AG04450 (cell line): ENCODE measurements around the gene IL1F10. TPM values are rescaled to one million over a fixed set of nuclear protein-coding genes. Genes with fewer than 3 reads are reported as not detected.

Experiments used
- CTCF ChIA-PET: fragments of 300-600, 350-600 bp; formaldehyde crosslinking; extraction: SDS; loops from one replicate; lab custom pipeline; 2022; ENCODE audit warnings: antibody characterized with exemption, inconsistent platforms; lab: Charles Lee
- POLR2A ChIA-PET: fragments of 350-600 bp; formaldehyde crosslinking; extraction: SDS; loops from one replicate; lab custom pipeline; 2021; ENCODE audit warnings: antibody characterized with exemption, inconsistent platforms; lab: Yijun Ruan, JAX
- DNase-seq: peaks from one replicate; pipeline ENCODE4 v3.0.0-alpha.2; 2011; ENCODE audit warnings: low read depth, low spot score
- H3K27ac ChIP-seq: one replicate; pipeline ENCODE4 v1.5.1; 2012; ENCODE audit warnings: low read depth, low read length, control low read depth
- H3K27me3 ChIP-seq: one replicate; pipeline ENCODE4 v1.6.0; 2012; ENCODE audit warnings: low read length; ENCODE audit not compliant: control insufficient read depth, insufficient read depth
- H3K4me3 ChIP-seq: 2 replicates; pipeline ENCODE4 v1.5.1; 2011; ENCODE audit warnings: mild to moderate bottlenecking, low read depth, low read length, control low read depth
- H3K9me3 ChIP-seq: 2 replicates; pipeline ENCODE4 v1.5.1; 2012; ENCODE audit warnings: low read length; ENCODE audit not compliant: control insufficient read depth, insufficient read depth
- polyA plus RNA-seq: library from polyadenylated mRNA; depleted of rRNA; stranded (reverse); fragments of >200 nt; gene quantifications from 2 replicates; pipeline ENCODE4 v1.2.3, GENCODE V29; 2011
- TF ChIP-seq, protein P1 (sequence below): IDR thresholded peaks from 2 replicates; pipeline ENCODE4 v1.5.1; 2011; ENCODE audit warnings: low read depth, low read length, control low read depth, inconsistent platforms

IL1F10 gene
- polyA plus RNA-seq, 1 experiment = not detected

DNA sequence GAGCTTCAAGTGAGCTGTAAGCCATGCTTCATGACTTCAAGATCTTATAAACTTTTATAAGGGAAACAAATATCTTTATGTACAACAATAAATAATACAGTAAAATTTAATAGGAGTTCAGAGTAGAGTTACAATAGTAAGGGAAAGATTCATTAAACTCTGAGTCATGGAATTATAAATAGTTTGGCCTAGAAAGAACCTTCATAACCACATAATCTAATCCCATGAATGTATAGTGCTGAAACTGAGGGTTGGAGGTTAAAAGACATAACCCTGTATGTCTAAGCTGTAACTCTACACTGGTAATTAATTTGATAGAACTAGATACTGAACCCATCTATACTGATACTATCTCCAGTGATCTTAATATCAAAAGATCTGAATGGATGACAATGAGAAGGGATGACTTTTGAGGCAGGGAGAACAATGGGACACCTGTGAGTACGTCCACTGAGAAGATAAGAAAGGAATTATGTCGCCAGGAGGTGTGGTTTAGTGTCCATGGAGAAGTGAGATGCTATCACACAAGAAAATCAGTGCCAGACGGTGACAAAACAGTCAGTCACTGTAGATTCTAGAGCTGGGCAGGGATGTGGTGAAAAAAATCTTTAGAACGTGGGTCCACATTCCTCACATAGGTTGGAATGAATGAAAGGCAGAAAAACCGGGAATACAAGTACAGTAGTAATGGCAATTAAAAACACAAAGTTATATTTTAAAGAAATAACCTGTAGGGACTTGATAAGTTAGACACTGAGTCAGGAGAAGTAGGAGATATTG lies 1.1 kb downstream of the IL1F10 start:
- POLR2A ChIA-PET = no interaction called here
- no peaks in the 10 kb centered on the region for H3K9me3 ChIP-seq
- CTCF ChIA-PET = interaction anchor here (1.2 kb wide), 1 partner anchor 11 kb away, joined by 4 read pairs; no protein-coding TSS in a partner anchor

DNA sequence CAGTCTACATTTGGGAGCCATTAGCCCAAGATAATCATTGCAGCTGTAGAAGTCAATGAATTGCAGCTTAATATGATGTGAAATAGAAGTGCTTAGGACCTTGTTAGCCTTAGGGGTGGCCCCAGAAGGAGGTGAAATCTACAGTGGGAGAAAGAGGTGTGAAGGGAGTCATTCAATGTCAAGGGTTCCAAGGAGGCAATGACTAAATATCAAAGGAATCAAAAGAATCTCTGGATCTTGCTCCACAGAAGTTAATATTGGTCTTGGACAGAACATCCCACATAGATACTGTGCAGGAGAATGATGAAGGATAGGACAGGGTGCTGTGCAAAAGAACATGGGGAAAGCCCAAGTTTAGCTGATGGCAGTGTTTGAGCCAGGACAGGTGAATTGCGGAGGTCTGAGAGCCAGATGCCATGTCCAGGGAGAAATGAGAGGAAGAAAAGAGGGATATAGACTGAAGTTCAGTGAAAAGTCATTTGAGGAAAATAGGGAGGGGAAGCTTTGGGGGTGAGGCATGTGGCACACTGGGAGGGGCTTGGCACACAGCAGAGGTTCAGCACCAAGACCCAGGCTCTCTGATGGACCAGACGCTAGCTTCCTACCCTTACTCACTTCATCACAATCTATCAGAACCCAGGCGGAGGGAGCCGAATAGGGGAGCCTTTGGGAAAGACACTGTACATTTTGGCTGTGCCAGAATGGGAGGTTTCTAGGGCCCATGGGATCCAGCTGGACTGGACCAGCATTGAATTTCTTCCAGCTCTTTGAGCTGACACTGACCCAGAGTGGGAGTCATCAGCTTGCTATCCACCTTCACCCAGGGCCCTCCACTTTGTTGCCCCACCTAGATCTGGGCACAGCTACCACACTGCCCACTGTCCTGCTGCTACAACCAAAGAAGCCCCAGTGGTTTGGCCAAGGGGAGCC lies 2.2 kb downstream of the IL1F10 start:
- no peak overlapping the region for H3K27ac ChIP-seq
- DNase-seq = no peak
- no peak overlapping the region for H3K4me3 ChIP-seq
- H3K9me3 ChIP-seq = no peaks in the 10 kb centered on the region
- H3K27me3 ChIP-seq = peaks cover 15% of the 10 kb centered on the region
- CTCF ChIA-PET = interaction anchor here (1.2 kb wide), 1 partner anchor 10 kb away, joined by 4 read pairs; no protein-coding TSS in a partner anchor
- TF ChIP-seq, protein P1, sequence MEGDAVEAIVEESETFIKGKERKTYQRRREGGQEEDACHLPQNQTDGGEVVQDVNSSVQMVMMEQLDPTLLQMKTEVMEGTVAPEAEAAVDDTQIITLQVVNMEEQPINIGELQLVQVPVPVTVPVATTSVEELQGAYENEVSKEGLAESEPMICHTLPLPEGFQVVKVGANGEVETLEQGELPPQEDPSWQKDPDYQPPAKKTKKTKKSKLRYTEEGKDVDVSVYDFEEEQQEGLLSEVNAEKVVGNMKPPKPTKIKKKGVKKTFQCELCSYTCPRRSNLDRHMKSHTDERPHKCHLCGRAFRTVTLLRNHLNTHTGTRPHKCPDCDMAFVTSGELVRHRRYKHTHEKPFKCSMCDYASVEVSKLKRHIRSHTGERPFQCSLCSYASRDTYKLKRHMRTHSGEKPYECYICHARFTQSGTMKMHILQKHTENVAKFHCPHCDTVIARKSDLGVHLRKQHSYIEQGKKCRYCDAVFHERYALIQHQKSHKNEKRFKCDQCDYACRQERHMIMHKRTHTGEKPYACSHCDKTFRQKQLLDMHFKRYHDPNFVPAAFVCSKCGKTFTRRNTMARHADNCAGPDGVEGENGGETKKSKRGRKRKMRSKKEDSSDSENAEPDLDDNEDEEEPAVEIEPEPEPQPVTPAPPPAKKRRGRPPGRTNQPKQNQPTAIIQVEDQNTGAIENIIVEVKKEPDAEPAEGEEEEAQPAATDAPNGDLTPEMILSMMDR = no peak
- POLR2A ChIA-PET = no interaction called here

More for the DNA sequence above, 1.1 kb downstream of the IL1F10 start:
- DNase-seq = no peak
- Histone ChIP-seq H3K27me3 (peaks cover 15% of the 10 kb centered on the region), H3K4me3 (no peak overlapping the region), H3K27ac (no peak overlapping the region)
- TF ChIP-seq, protein P1 = no peak

DNA sequence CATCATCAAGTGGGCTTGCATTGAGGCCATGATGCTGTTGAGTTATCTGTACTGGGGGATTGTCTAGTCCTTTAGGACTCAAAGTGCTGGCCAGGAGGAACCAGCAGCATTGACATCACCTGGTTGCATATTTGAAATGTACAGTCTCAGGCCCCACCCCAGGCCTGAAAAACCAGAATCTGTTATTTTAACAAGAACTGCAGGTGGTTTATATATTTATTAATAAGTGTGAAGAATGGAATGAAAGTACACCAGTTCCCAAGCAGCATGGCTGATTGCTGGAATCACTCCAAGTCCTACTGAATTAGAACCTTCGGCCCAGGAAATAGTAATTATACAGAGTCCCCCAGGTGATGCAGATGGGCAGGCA lies 2.8 kb downstream of the IL1F10 start:
- no peak overlapping the region for H3K27ac ChIP-seq
- ChIA-PET CTCF (no interaction called here), POLR2A (no interaction called here)
- peaks cover 15% of the 10 kb centered on the region for H3K27me3 ChIP-seq
- TF ChIP-seq, protein P1 = no peak
- DNase-seq = no peak
- H3K9me3 ChIP-seq = no peaks in the 10 kb centered on the region
- no peak overlapping the region for H3K4me3 ChIP-seq

DNA sequence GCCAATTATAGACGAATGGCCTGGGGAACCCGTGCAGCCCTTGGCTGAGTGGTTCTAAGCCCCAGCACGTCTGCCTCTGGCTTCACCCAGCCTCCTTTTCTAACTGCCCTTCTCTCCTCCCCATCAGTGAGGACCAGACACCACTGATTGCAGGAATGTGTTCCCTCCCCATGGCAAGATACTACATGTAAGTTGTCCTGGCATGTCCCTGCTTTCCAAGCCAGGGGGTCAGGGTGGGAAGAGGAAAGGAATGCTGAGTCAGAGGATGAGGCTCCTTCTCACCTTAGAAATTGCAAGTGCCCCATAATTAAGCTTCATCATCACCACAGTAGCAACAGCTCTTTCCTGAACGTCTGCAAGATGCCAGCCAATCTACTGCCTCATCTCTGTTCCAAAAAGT lies 4.8 kb downstream of the IL1F10 start:
- no peak for DNase-seq
- ChIA-PET CTCF (interaction anchor here (0.9 kb wide), 1 partner anchor 131 kb away, joined by 10 read pairs; no protein-coding TSS in a partner anchor), POLR2A (no interaction called here)
- TF ChIP-seq, protein P1 = no peak
- peaks cover 12% of the 10 kb centered on the region for H3K27me3 ChIP-seq
- H3K9me3 ChIP-seq = no peaks in the 10 kb centered on the region
- H3K27ac ChIP-seq = no peak overlapping the region
- H3K4me3 ChIP-seq = no peak overlapping the region
